HG02642 (cell line): Measurements from ENCODE around the gene DRC1.
"Not testable (repeated sequence)": the region's sequence is repeated elsewhere in the genome, so short reads cannot be mapped to it uniquely, and the experiment has no call there.

Source experiments
- ATAC-seq: cut with Tn5 transposase; IDR thresholded peaks from one replicate; pipeline ENCODE4 v1.9.1; 2021; ENCODE audit warnings: mild to moderate bottlenecking; ENCODE audit not compliant: unreplicated experiment, poor library complexity

Gene DRC1

GRCh38 chr2:26401739-26402541 lies at the start of gene DRC1:
Gene DRC1, plus strand, starts transcription at chr2:26401920. Its CDS starts 70 bp downstream, at chr2:26401990.
- no peak for ATAC-seq

DNA sequence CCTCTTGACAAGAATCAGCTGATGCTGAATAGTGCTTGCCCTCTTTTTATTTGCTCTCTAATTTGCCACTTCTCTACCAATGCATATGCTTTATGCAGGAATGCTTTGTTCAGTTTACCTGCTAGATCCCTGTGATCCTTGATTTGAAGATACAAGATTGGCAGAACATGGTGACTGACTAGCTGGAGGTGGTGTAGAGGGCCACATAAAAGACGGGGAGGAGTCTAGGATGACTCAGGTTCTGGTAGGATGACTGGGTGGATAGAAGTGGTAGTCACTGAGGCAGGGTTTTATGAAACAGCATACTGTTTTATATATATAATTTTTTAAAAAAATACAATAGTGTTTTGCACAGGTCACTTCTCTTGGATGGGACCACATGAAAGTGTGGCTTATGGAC lies 48.8 kb upstream of the DRC1 start:
- no peak for ATAC-seq

DNA sequence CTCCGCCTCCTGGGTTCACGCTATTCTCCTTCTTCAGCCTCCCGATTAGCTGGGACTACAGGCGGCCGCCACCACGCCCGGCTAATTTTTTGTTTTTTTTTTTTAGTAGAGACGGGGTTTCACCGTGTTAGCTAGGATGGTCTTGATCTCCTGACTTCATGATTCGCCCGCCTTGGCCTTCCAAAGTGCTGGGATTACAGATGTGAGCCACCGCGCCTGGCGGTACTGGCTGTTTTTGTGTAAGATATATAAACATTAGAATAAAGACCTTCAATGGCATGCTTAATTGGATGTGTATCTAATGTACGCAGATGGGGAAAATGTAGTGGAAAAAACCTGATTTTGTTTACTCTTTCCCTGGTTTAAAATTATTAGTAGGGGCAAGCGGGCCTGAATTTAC lies 47.3 kb upstream of the DRC1 start:
- ATAC-seq = not testable (repeated sequence)

- ATAC-seq = no peak
Measured at GRCh38 chr2:26355038-26355995, 46.4 kb upstream of the DRC1 start.

DNA sequence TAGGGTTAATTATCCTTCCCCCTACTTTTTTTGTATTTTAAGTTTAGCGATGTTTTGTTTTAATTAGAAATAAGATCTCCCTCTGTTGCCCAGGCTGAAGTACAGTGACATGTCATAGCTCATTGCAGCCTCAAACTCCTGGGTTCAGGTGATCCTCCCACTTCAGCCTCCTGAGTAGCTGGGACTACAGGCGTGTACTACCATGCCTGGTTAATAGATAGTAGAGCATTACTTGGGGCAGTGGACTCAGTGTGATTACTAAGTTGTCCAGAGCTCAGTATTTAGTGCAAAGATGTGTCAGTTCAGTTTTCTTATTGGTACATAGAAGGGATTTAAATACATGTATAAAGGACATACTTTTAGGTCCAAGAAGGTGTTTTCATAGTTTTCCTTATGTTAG lies 45.6 kb upstream of the DRC1 start:
- ATAC-seq = no peak

GRCh38 chr2:26356771-26357170 lies 44.9 kb upstream of the DRC1 start:
- ATAC-seq = no peak

DNA sequence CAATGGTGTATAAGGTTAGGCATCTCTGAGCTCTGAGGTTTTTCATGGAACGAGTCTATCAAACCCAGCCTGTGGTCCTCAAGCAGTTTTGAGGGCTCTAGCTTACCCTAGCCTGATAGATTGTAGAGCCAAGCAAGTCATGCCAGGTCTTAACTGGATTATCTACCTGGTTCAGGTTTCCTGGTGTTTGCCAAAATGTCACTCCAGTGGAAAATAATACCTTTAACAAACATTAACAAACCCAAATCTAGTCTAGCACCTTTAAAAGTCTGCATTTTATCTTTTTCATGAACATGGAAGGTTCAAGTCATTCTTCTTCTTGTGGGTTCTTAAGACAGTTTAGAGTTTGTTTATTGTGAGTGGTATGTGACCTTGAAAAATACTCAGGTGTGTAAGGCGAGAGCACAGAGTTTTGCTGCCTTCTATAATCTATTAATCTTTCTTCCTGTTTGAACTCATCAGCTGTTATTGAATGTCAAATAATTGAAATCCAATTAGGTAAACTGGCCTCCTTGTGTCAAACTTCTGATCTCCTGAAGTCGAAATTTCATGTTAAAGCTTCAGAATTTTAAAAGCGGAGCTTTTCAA lies 41.7 kb upstream of the DRC1 start:
- ATAC-seq = no peak

GRCh38 chr2:26363323-26363722 lies 38.4 kb upstream of the DRC1 start:
- ATAC-seq = no peak

GRCh38 chr2:26363958-26364357 lies 37.8 kb upstream of the DRC1 start:
- ATAC-seq = no peak

DNA sequence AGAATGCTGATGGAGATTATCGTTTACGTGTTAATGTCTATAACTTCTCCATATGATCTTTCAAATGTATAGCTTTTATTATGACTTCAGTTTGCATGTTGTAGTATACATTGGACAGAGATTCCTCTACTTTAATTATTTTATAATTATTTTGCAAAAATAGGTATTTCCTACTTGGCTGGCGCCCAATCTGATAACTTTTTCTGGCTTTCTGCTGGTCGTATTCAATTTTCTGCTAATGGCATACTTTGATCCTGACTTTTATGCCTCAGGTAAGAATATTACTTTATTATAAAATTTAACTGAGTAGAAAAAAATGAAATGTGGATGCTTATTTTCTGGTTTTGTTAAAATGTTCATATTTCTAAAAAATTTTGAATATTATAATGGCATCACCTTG lies 37.1 kb upstream of the DRC1 start:
- ATAC-seq = no peak

DNA sequence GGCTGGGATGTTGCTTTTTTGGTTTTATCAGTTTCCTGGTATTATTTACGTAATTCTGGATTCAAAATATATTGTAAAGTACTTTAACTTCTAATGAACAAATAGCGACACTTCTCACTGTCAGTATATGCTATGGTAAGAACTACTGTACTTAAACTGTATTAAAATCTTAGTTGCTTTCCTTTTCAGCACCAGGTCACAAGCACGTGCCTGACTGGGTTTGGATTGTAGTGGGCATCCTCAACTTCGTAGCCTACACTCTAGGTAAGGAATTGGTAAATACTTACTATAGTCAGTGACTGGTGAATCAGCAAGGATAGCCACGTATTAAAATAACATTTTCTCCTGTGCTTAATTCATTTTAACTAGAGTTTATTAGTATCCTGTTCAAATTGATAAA lies 34.8 kb upstream of the DRC1 start:
- ATAC-seq = no peak

DNA sequence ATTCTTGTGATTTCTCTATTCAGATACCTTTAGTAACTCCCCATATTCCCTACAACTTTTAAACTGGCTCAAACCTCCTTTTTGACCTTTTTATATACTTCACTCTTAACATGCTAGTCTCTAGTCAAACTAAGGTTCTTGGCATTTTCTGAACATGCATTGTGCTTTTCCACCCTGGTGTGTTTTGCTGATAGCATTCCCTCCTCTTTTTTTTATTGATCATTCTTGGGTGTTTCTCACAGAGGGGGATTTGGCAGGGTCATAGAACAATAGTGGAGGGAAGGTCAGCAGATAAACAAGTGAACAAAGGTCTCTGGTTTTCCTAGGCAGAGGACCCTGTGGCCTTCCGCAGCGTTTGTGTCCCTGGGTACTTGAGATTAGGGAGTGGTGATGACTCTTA lies 32.1 kb upstream of the DRC1 start:
- ATAC-seq = not testable (repeated sequence)

- ATAC-seq = not testable (repeated sequence)
Measured at GRCh38 chr2:26370909-26371308, 30.8 kb upstream of the DRC1 start.

DNA sequence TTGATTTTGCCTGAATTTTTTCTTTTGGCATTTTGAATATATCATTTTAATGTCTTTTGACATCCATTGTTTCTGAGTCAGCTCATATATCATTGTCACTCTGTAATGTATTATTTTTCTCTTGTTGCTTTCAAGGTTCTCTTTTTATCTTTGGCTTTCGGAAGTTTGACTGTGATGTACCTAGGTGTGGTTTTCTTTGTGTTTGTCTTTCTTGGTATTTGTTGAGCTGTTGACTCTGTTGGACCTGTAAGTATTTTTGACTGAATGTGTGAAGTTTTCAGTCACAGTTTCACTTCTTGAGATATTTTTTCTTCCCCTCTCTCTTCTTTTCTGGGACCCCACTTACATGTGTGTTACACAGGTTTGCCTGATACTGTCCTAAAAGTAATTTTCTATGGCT lies 24.9 kb upstream of the DRC1 start:
- ATAC-seq = no peak

DNA sequence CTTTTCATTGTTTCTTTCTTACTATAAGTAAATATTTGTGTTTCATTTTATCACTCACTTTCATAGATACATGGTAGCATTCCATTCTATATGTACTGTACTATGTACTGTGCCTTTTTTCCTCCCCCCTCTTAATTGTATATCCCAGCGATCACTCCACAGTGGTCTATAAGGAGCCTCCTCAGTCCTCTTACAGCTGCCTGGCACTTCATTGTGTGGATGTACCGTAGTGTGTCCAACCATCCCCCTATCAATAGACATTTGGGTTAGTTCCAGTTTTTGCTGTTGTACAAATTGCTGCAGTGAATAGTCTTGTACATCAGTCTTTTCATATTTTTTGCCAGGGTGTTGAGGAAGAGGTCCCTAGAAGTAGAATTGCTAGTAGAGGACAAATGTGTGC lies 21.4 kb upstream of the DRC1 start:
- ATAC-seq = no peak

GRCh38 chr2:26382564-26382963 lies 19.2 kb upstream of the DRC1 start:
- no peak for ATAC-seq

DNA sequence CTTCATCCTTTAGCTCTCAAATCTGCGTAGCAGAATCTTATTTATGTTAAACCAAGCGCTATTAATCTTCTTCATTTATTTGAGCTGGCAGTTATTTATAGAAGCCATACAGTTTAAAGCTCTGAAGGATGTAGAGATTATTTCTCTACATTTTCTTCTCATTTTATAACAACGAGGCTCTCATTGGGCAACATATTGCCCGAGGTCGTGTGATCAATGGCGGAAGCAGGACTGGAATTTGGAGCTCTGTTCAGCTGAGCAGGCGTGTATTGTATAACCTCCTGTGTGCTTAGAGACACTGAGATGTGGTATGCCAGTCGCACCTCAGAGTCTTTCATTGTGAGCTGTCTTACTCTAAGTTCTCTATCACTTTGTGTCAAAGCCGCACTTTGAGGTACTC lies 17.5 kb upstream of the DRC1 start:
- ATAC-seq = no peak

GRCh38 chr2:26384597-26384996 lies 17.1 kb upstream of the DRC1 start:
- ATAC-seq = no peak

GRCh38 chr2:26387189-26387588 lies 14.5 kb upstream of the DRC1 start:
- ATAC-seq = no peak

DNA sequence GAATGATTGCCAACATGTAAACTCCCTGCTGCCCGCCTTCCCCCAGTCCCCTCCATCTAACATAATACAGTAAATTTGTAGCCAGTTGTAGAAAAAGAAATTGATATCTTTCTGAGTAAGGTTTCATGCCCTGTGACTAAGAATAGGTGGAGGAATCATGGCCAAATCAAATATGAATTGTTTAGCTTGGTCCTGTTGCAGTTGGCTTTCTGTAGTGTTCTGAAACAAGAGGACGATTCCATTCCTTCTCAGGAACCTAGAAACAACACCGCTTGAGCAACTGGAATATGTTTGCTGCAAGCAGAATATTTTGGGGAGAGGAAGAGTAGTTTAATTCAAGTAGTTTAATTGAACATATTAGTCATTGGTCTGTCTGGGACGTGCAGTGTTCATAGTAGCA lies 7.0 kb upstream of the DRC1 start:
- no peak for ATAC-seq

DNA sequence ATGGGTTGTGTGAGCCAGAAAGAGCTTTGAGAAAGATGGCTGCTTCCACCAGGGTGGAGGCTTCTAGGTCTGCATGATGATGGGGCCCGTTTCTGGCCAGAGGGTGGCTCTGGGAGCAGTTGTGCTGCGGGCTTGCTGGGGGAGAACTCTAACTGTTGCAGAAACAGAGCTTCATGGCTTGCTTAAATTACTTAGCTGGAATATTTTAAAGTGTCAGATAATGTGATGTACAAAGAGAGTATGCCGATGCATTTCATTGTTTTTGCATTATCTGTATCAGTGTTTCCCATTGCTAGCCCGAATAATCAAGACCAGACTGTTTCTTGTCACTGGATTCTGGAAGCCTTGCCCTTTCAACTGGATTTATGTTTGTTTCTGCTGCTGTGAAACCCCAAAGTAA lies 6.3 kb upstream of the DRC1 start:
- ATAC-seq = no peak
